Ascending aorta (tissue), 2 donors: ENCODE results near the gene CEP68. TPM values are rescaled to one million over a fixed set of nuclear protein-coding genes. Genes with fewer than 3 reads are reported as not detected.

Experiments
- DNase-seq, 2 donors: peaks; one replicate each; pipeline ENCODE4 v3.0.0-alpha.2; 2019; ENCODE audit warnings: low spot score in 2 of 2
- H3K27ac ChIP-seq, 2 donors: fragments of 200-600 bp; sonication (generic); one replicate each; pipeline ENCODE4 v1.5.1; 2016 to 2017; ENCODE audit warnings: mild to moderate bottlenecking in 1 of 2
- H3K27me3 ChIP-seq: fragments of 200-600 bp; sonication (generic); one replicate; pipeline ENCODE4 v1.5.1; 2017
- H3K36me3 ChIP-seq, 2 donors: fragments of 200-600 bp; sonication (generic); one replicate each; pipeline ENCODE4 v1.5.1; 2016
- H3K4me1 ChIP-seq, 2 donors: fragments of 200-600 bp; sonication (generic); one replicate each; pipeline ENCODE4 v1.5.1; 2016 to 2017; ENCODE audit warnings: mild to moderate bottlenecking in 1 of 2
- H3K4me3 ChIP-seq, 2 donors: fragments of 200-600 bp; sonication (generic); one replicate each; pipeline ENCODE4 v1.5.1; 2016 to 2017; ENCODE audit warnings: mild to moderate bottlenecking in 1 of 2
- H3K9me3 ChIP-seq, 2 donors: fragments of 200-600 bp; sonication (generic); one replicate each; pipeline ENCODE4 v1.5.1; 2016
- CTCF ChIP-seq, 3 experiments: fragments of 200-600 bp in 2 of 3; fragments of 450-650 bp in 1 of 3; sonication (generic) in 2 of 3; IDR thresholded peaks; one replicate each; pipeline ENCODE4 v1.5.1; 2016 to 2019; ENCODE audit warnings: antibody characterized with exemption in 3 of 3, mild to moderate bottlenecking in 1 of 3, moderate library complexity in 1 of 3
- intact Hi-C: fragments of 100-400 bp; cut with DNase I; formaldehyde crosslinking; loops from one replicate; pipeline ENCODE4 v1.15.1; 2023
- total RNA-seq: library from RNA; depleted of rRNA; stranded (reverse); fragments of >200 nt; gene quantifications from one replicate; pipeline ENCODE4 v1.1.0, GENCODE V29; 2016

The CEP68 gene
- total RNA-seq, 1 donor from 2014 or later: 30.8 TPM

GRCh38 chr2:65112633-65113032, 56.4 kb downstream of the CEP68 start:
- no peak for DNase-seq
- Histone ChIP-seq H3K4me1 (peaks cover 0 to 27% of the 10 kb centered on the region in 2 donors), H3K36me3 (no peaks in the 10 kb centered on the region), H3K9me3 (no peaks in the 10 kb centered on the region), H3K4me3 (no peak overlapping the region), H3K27me3 (no peaks in the 10 kb centered on the region), H3K27ac (no peak overlapping the region)
- TF ChIP-seq CTCF (IDR thresholded peaks at IDR 0.05): no peak
- intact Hi-C loops: no loop called here

DNA sequence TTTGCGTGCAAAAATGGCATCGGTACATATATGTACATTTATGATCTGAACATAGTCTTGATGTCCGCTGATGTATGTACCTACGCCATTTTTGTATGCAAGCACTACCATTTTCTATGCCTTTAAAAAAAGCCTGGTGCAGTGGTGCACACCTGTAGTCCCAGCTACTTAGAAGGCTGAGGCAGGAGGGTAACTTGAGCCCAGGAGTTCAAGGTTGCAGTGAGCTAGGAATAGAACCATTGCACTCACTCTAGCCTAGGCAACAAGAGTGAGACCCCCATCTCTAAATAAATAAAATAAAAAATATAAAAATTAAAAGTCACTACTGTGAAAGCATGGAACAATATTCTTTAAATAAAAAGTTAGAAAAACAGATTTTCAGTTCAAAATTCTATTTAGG, 57.0 kb downstream of the CEP68 start:
- intact Hi-C loops: no loop called here
- no peak for TF ChIP-seq CTCF (IDR thresholded peaks at IDR 0.05)
- DNase-seq: no peak
- Histone ChIP-seq H3K36me3 (no peaks in the 10 kb centered on the region), H3K4me1 (peaks cover 0 to 30% of the 10 kb centered on the region in 2 donors), H3K27ac (no peak overlapping the region), H3K9me3 (no peaks in the 10 kb centered on the region), H3K27me3 (no peaks in the 10 kb centered on the region), H3K4me3 (no peak overlapping the region)

DNA sequence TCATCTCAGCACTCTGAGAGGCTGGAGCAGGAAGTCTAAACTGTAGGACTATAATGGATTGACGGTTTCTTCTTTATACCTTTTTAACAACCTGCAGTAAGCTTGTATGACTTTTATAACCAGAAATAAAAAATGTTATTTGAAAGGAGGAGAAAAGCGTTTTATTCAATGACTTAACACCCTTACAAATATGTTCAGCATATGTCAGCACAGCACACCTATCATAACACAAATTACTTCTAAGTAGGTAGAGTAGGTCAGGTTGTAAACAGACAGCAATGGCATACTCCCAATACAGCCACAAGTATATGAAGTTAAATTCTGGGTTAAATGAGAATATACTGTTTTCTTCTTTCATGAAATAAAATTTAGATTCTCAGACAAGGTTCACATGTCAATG, 57.6 kb downstream of the CEP68 start:
- Histone ChIP-seq H3K4me1 (peaks cover 0 to 35% of the 10 kb centered on the region in 2 donors), H3K4me3 (no peak overlapping the region), H3K9me3 (no peaks in the 10 kb centered on the region), H3K27me3 (no peaks in the 10 kb centered on the region), H3K27ac (no peak overlapping the region), H3K36me3 (no peaks in the 10 kb centered on the region)
- no peak for DNase-seq
- intact Hi-C loops: no loop called here
- no peak for TF ChIP-seq CTCF (IDR thresholded peaks at IDR 0.05)

- Histone ChIP-seq H3K36me3 (no peaks in the 10 kb centered on the region), H3K27ac (no peak overlapping the region), H3K27me3 (no peaks in the 10 kb centered on the region), H3K4me3 (no peak overlapping the region), H3K9me3 (no peaks in the 10 kb centered on the region), H3K4me1 (peaks cover 0 to 41% of the 10 kb centered on the region in 2 donors)
- no peak for DNase-seq
- intact Hi-C loops: no loop called here
- no peak for TF ChIP-seq CTCF (IDR thresholded peaks at IDR 0.05)
Measured at GRCh38 chr2:65114921-65115320, 58.7 kb downstream of the CEP68 start.

DNA sequence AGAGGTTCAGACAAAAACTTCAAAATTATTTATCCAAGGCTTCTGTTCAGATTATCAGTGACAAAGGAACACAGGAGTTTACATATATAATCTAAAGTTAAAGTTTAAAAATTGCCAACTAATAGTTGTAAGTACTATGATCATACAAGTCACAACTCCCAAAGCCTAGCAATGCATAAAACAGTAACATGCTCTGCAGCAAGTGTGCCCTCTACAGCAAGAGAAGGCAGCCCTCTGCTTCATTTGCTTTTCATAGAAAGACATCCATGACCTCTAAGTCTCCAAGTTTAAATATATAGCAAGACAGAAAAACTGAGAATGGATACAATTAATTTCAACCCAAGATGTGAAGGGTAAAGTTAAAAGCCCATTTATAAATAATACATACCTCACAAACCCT, 60.4 kb downstream of the CEP68 start:
- Histone ChIP-seq H3K36me3 (no peaks in the 10 kb centered on the region), H3K4me3 (no peak overlapping the region), H3K4me1 (peaks cover 2 to 53% of the 10 kb centered on the region in 2 donors), H3K9me3 (no peaks in the 10 kb centered on the region), H3K27me3 (no peaks in the 10 kb centered on the region), H3K27ac (no peak overlapping the region)
- no peak for DNase-seq
- no peak for TF ChIP-seq CTCF (IDR thresholded peaks at IDR 0.05)
- intact Hi-C loops: no loop called here
